ENCODE measurements around the gene TRAIP.

The TRAIP gene

GRCh38 chr3:49864505-49864904 is 8.1 kb upstream of the TRAIP start:
- no peak for TF ChIP-seq SUZ12 (IDR thresholded peaks at IDR 0.05)
- DNase-seq (ENCODE audit: extremely low spot score), result no peak
- POLR2A ChIA-PET, result interaction anchor here (1.6 to 7.3 kb wide), 3 partner anchors 8 to 76 kb away, joined by 3 to 41 read pairs (median 11); partner anchors contain the start of genes MON1A, RBM6 and TRAIP
- CTCF ChIA-PET, result interaction anchor here (1.3 kb wide), 1 partner anchor 25 kb away, joined by 3 read pairs; no protein-coding TSS in a partner anchor

GRCh38 chr3:49859576-49860305 is 3.4 kb upstream of the TRAIP start:
- no peak for DNase-seq (ENCODE audit: extremely low spot score)
- CTCF ChIA-PET, result no interaction called here
- TF ChIP-seq HDGF (IDR thresholded peaks at IDR 0.05; ENCODE audit: borderline replicate concordance), result no peak
- TF ChIP-seq ELF4 (IDR thresholded peaks at IDR 0.05), result no peak
- POLR2A ChIA-PET, result no interaction called here

- TF ChIP-seq SP1 (IDR thresholded peaks at IDR 0.05) (no peak), FOXK2 (IDR thresholded peaks at IDR 0.05) (no peak), CTBP1 (IDR thresholded peaks at IDR 0.05; ENCODE audit: borderline replicate concordance) (no peak), L3MBTL2 (conservative IDR thresholded peaks at IDR 0.05) (no peak), PKNOX1 (IDR thresholded peaks at IDR 0.05) (no peak), FOXM1 (IDR thresholded peaks at IDR 0.05; ENCODE audit: borderline replicate concordance) (no peak), SUZ12 (IDR thresholded peaks at IDR 0.05) (no peak), HDGF (IDR thresholded peaks at IDR 0.05; ENCODE audit: borderline replicate concordance) (no peak), ARNT (IDR thresholded peaks at IDR 0.05) (no peak)
- POLR2A ChIA-PET, result interaction anchor here (0.7 to 4.7 kb wide), 4 partner anchors 12 to 72 kb away, joined by 3 to 41 read pairs (median 4); partner anchors contain the start of gene CAMKV
- CTCF ChIA-PET, result interaction anchor here (0.9 kb wide), 1 partner anchor 53 kb away, joined by 3 read pairs; no protein-coding TSS in a partner anchor
- no peak for DNase-seq (ENCODE audit: extremely low spot score)
Measured at GRCh38 chr3:49855662-49856061, 702 bp downstream of the TRAIP start.

- TF ChIP-seq HDGF (IDR thresholded peaks at IDR 0.05; ENCODE audit: borderline replicate concordance) (no peak), FOXM1 (IDR thresholded peaks at IDR 0.05; ENCODE audit: borderline replicate concordance) (no peak), ELF4 (IDR thresholded peaks at IDR 0.05) (no peak), CTBP1 (IDR thresholded peaks at IDR 0.05; ENCODE audit: borderline replicate concordance) (no peak), BHLHE40 (IDR thresholded peaks at IDR 0.05; ENCODE audit: borderline replicate concordance) (no peak)
- DNase-seq (ENCODE audit: extremely low spot score), result no peak
- POLR2A ChIA-PET, result no interaction called here
- CTCF ChIA-PET, result no interaction called here
Measured at GRCh38 chr3:49845694-49846093, 10.7 kb downstream of the TRAIP start.

- TF ChIP-seq CTBP1 (IDR thresholded peaks at IDR 0.05; ENCODE audit: borderline replicate concordance), result no peak
- TF ChIP-seq PKNOX1 (IDR thresholded peaks at IDR 0.05), result no peak
- TF ChIP-seq SP1 (IDR thresholded peaks at IDR 0.05), result no peak
- no peak for TF ChIP-seq HDGF (IDR thresholded peaks at IDR 0.05; ENCODE audit: borderline replicate concordance)
- TF ChIP-seq ZNF384 (IDR thresholded peaks at IDR 0.05), result no peak
- TF ChIP-seq SUZ12 (IDR thresholded peaks at IDR 0.05), result no peak
- TF ChIP-seq TARDBP (IDR thresholded peaks at IDR 0.05), result no peak
- TF ChIP-seq FOXK2 (IDR thresholded peaks at IDR 0.05), result no peak
- TF ChIP-seq FOXA1 (IDR thresholded peaks at IDR 0.05), result no peak
- no peak for TF ChIP-seq L3MBTL2 (conservative IDR thresholded peaks at IDR 0.05)
- TF ChIP-seq NFRKB (IDR thresholded peaks at IDR 0.05), result no peak
- no peak for TF ChIP-seq ELF4 (IDR thresholded peaks at IDR 0.05)
- no peak for TF ChIP-seq ARNT (IDR thresholded peaks at IDR 0.05)
- TF ChIP-seq BHLHE40 (IDR thresholded peaks at IDR 0.05; ENCODE audit: borderline replicate concordance), result no peak
- no peak for TF ChIP-seq LEF1 (IDR thresholded peaks at IDR 0.05; ENCODE audit: borderline replicate concordance)
- no peak for TF ChIP-seq FOXM1 (IDR thresholded peaks at IDR 0.05; ENCODE audit: borderline replicate concordance)
- DNase-seq (ENCODE audit: extremely low spot score), result no peak
- ChIA-PET CTCF (no interaction called here), POLR2A (interaction anchor here (1.1 to 1.6 kb wide), 2 partner anchors 11 to 86 kb away, joined by 4 to 5 read pairs; no protein-coding TSS in a partner anchor)
Measured at GRCh38 chr3:49844464-49845183, 11.7 kb downstream of the TRAIP start.

- CTCF ChIA-PET, result no interaction called here
Measured at GRCh38 chr3:49842843-49843517, 13.4 kb downstream of the TRAIP start.

More at GRCh38 chr3:49842843-49843517, 13.4 kb downstream of the TRAIP start:
- POLR2A ChIA-PET, result no interaction called here
- no peak for DNase-seq (ENCODE audit: extremely low spot score)
- TF ChIP-seq FOXM1 (IDR thresholded peaks at IDR 0.05; ENCODE audit: borderline replicate concordance), result no peak
- no peak for TF ChIP-seq NFRKB (IDR thresholded peaks at IDR 0.05)
- TF ChIP-seq LEF1 (IDR thresholded peaks at IDR 0.05; ENCODE audit: borderline replicate concordance), result no peak
- TF ChIP-seq TARDBP (IDR thresholded peaks at IDR 0.05), result no peak
- TF ChIP-seq HDGF (IDR thresholded peaks at IDR 0.05; ENCODE audit: borderline replicate concordance), result no peak
- no peak for TF ChIP-seq SP1 (IDR thresholded peaks at IDR 0.05)
- no peak for TF ChIP-seq PKNOX1 (IDR thresholded peaks at IDR 0.05)
- no peak for TF ChIP-seq FOXA1 (IDR thresholded peaks at IDR 0.05)
- no peak for TF ChIP-seq L3MBTL2 (conservative IDR thresholded peaks at IDR 0.05)
- TF ChIP-seq BHLHE40 (IDR thresholded peaks at IDR 0.05; ENCODE audit: borderline replicate concordance), result no peak
- TF ChIP-seq FOXK2 (IDR thresholded peaks at IDR 0.05), result no peak
- no peak for TF ChIP-seq ELF4 (IDR thresholded peaks at IDR 0.05)
- no peak for TF ChIP-seq ARNT (IDR thresholded peaks at IDR 0.05)
